Uterus (tissue), 4 donors: ENCODE measurements around the gene OBSCN. TPM values are rescaled to one million over a fixed set of nuclear protein-coding genes. Genes with fewer than 3 reads are reported as not detected.

Experiments used
- DNase-seq, 2 donors: peaks; one replicate each; pipeline ENCODE4 v3.0.0-alpha.2; 2019 to 2020
- H3K27ac ChIP-seq, 2 donors: fragments of 200-600 bp; sonication (generic); 1 replicate in 1 of 2; 2 replicates in 1 of 2; pipeline ENCODE4 v1.5.1; 2016 to 2018
- H3K27me3 ChIP-seq, 2 donors: fragments of 200-600 bp; sonication (generic); one replicate each; pipeline ENCODE4 v1.5.1; 2018 to 2019; ENCODE audit warnings: control low read depth in 1 of 2
- H3K36me3 ChIP-seq, 2 donors: fragments of 200-600 bp; sonication (generic); one replicate each; pipeline ENCODE4 v1.5.1; 2019; ENCODE audit warnings: control low read depth in 1 of 2
- H3K4me1 ChIP-seq, 2 donors: fragments of 200-600 bp; sonication (generic); one replicate each; pipeline ENCODE4 v1.5.1; 2018 to 2019; ENCODE audit warnings: control low read depth in 1 of 2
- H3K4me3 ChIP-seq, 2 donors: fragments of 200-600 bp; sonication (generic); 1 replicate in 1 of 2; 2 replicates in 1 of 2; pipeline ENCODE4 v1.5.1; 2018 to 2019; ENCODE audit warnings: mild to moderate bottlenecking in 1 of 2
- H3K9me3 ChIP-seq, 2 donors: fragments of 200-600 bp; sonication (generic); one replicate each; pipeline ENCODE4 v1.5.1; 2019; ENCODE audit warnings: control low read depth in 1 of 2
- POLR2A ChIP-seq, 2 donors: fragments of 450-650 bp; IDR thresholded peaks; one replicate each; pipeline ENCODE4 v1.6.1; 2016; ENCODE audit warnings: antibody characterized with exemption in 2 of 2, mild to moderate bottlenecking in 1 of 2, moderate library complexity in 1 of 2
- intact Hi-C: fragments of 100-400 bp; cut with DNase I; formaldehyde crosslinking; loops from one replicate; pipeline ENCODE4 v1.15.1; 2023; ENCODE audit warnings: low total_unique reads
- total RNA-seq, 4 donors: library from RNA; depleted of rRNA in 3 of 4; stranded (reverse); fragments of >200 nt in 3 of 4; gene quantifications; one replicate each; pipeline versions ENCODE4 v1.1.0 to v1.2.4, GENCODE V29; 2014 to 2023
- TF ChIP-seq, protein P1 (sequence below), 4 experiments: fragments of 200-600 bp in 2 of 4; fragments of 450-650 bp in 2 of 4; sonication (generic) in 2 of 4; IDR thresholded peaks; one replicate each; pipeline ENCODE4 v1.5.1; 2016 to 2019; ENCODE audit warnings: antibody characterized with exemption in 4 of 4, mild to moderate bottlenecking in 2 of 4, moderate library complexity in 1 of 4
- donor health status: DM: yes; HTN: yes; CAD: no.

The OBSCN gene
- total RNA-seq, 4 donors from 2014 or later = 5.9 to 53.2 (median 22.4) TPM

DNA sequence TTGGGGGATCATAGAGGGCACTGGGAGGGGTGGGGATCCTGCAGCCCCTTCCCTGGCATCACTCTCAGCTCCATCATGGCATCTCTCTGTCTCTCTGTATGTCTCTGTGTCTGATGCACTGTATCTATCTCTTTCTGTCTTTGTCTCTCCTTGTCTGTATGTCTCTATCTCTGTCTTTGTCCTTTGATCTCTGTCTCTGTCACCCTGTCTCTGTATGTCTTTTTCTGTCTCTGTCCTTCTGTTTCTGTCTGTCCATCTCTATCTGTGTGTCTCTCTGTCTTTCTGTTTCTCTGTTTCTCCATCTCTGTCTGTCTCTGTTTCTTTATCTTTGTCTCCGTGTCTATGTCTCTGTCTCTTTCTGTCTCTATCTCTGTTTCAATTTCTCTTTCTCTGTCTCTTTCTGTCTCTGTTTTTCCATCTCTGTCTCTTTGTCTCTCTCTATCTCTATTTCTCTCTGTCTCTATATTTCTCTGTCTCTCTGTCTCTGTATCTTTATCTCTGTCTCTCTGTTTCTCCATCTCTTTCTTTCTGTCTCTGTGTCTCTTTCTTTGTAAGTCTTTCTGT lies 142.4 kb downstream of the OBSCN start:
- TF ChIP-seq, protein P1, sequence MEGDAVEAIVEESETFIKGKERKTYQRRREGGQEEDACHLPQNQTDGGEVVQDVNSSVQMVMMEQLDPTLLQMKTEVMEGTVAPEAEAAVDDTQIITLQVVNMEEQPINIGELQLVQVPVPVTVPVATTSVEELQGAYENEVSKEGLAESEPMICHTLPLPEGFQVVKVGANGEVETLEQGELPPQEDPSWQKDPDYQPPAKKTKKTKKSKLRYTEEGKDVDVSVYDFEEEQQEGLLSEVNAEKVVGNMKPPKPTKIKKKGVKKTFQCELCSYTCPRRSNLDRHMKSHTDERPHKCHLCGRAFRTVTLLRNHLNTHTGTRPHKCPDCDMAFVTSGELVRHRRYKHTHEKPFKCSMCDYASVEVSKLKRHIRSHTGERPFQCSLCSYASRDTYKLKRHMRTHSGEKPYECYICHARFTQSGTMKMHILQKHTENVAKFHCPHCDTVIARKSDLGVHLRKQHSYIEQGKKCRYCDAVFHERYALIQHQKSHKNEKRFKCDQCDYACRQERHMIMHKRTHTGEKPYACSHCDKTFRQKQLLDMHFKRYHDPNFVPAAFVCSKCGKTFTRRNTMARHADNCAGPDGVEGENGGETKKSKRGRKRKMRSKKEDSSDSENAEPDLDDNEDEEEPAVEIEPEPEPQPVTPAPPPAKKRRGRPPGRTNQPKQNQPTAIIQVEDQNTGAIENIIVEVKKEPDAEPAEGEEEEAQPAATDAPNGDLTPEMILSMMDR (IDR thresholded peaks at IDR 0.05) = no peak
- no peak for TF ChIP-seq POLR2A (IDR thresholded peaks at IDR 0.05)
- no peaks in the 10 kb centered on the region for H3K36me3 ChIP-seq
- H3K4me3 ChIP-seq = no peak overlapping the region
- no peak for DNase-seq
- H3K9me3 ChIP-seq = no peaks in the 10 kb centered on the region
- H3K4me1 ChIP-seq = no peaks in the 10 kb centered on the region
- H3K27me3 ChIP-seq = no peaks in the 10 kb centered on the region
- intact Hi-C loops = no loop called here
- no peak overlapping the region for H3K27ac ChIP-seq

DNA sequence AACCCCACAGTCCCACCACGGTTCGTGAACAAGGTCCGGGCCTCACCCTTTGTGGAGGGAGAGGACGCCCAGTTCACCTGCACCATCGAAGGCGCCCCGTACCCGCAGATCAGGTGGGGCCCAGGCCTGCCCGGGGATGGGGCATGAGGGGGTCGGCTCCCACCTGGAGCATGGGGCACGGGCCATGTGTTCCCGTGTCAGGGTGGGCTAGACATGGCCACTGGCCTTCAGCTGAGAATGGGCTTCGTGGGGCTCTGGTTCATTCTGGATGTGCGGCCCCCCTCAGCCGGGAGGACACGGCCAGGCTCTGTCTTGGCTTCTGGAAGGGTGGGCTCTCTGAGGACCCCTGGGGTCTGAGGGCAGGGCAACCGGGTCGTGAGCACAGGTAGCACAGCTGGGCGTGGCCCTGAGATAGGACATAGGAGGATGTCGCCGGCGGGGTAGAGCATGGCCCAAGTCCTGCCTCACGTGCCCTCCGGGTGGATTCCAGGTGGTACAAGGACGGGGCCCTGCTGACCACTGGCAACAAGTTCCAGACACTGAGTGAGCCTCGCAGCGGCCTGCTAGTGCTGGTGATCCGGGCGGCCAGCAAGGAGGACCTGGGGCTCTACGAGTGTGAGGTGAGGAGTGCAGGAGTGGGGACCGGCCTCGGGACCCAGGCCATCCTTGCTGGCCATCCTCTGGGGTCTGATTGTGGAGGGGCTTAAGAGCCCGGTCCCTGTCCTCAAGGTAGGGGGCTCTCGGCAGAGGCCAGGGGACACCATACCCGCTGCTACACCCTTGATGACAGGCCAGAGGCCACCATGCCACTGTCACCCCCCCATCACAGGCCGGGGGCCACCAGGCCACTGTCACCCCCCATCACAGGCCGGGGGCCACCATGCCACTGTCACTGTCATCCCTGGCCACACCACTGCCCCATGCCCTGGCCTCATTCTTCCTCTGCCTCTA lies 143.3 kb downstream of the OBSCN start:
- Histone ChIP-seq H3K4me3 (no peak overlapping the region), H3K27me3 (no peaks in the 10 kb centered on the region), H3K27ac (no peak overlapping the region), H3K9me3 (no peaks in the 10 kb centered on the region), H3K36me3 (no peaks in the 10 kb centered on the region), H3K4me1 (no peaks in the 10 kb centered on the region)
- TF ChIP-seq, protein P1 (IDR thresholded peaks at IDR 0.05) = no peak
- no peak for TF ChIP-seq POLR2A (IDR thresholded peaks at IDR 0.05)
- DNase-seq = peak in 1 of 2 donors; percentile 11
- intact Hi-C loops = no loop called here

DNA sequence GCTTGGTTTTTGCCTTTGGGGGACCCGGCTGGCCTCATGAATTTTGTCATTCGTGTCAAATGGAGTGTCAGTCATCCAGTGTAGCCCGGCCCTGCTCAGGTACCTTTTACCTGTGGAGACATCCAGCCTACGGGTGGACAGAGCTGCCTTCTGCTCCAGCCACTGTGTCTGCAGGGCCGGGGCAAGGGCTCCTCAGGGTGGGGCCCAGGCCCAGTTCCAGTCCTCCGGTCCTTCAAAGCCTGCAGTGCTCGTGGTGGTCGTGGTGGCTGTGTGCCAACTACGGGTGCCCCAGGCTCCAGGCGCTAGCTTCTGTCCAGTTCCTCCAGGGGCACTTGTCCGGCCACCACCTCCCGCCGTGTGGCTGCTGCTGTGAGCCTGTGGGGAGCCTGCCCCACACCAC lies 144.0 kb downstream of the OBSCN start:
- H3K4me1 ChIP-seq = no peaks in the 10 kb centered on the region
- intact Hi-C loops = no loop called here
- TF ChIP-seq, protein P1 (IDR thresholded peaks at IDR 0.05) = no peak
- no peak for TF ChIP-seq POLR2A (IDR thresholded peaks at IDR 0.05)
- no peak overlapping the region for H3K27ac ChIP-seq
- H3K27me3 ChIP-seq = no peaks in the 10 kb centered on the region
- no peaks in the 10 kb centered on the region for H3K36me3 ChIP-seq
- DNase-seq = no peak
- no peak overlapping the region for H3K4me3 ChIP-seq
- no peaks in the 10 kb centered on the region for H3K9me3 ChIP-seq

DNA sequence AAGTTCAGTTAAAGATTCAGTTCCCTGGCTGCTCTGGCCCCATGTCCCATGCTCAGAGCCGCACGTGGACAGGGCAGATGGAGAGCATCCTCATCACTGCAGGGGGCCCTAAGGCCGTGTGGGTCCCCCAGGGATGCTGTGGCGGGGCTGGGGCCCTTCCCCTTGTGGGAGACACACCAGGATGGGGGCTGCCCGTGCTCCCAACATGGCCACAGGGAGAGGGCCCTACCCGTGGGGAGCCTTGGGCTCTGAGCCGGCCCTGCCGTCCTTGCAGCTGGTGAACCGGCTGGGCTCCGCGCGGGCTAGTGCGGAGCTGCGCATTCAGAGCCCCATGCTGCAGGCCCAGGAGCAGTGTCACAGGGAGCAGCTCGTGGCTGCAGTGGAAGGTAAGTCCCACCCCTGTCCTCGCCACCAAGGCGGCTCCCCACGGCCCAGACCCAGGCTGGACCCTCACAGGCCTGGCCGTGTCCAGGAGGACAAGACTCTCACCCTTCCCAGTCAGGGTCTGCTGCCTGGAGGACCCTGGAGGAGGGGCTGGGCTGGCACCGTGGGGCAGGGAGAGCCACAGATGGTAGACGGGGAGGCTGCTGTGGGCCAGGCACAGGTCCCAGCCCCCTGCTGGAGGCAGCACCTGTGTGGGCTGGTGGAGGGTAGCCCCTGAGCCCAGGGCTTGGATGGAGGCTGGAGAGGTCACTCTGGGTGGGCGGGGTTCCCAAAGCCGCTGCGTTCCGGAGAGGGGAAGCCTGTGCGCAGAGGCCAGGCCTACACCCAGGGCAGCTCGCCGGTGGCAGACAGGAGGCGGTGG lies 145.0 kb downstream of the OBSCN start:
- no peaks in the 10 kb centered on the region for H3K36me3 ChIP-seq
- no peak for DNase-seq
- H3K4me3 ChIP-seq = no peak overlapping the region
- no peaks in the 10 kb centered on the region for H3K9me3 ChIP-seq
- H3K27ac ChIP-seq = no peak overlapping the region
- TF ChIP-seq, protein P1 (IDR thresholded peaks at IDR 0.05) = no peak
- TF ChIP-seq POLR2A (IDR thresholded peaks at IDR 0.05) = no peak
- intact Hi-C loops = no loop called here
- H3K4me1 ChIP-seq = no peaks in the 10 kb centered on the region
- no peaks in the 10 kb centered on the region for H3K27me3 ChIP-seq
